Suprapubic skin (tissue), 4 donors: ENCODE results near the gene GREM1. TPM values are rescaled to one million over a fixed set of nuclear protein-coding genes. Genes with fewer than 3 reads are reported as not detected.

ENCODE experiments used
- DNase-seq, 2 donors: peaks; one replicate each; pipeline ENCODE4 v3.0.0-alpha.2; 2019; ENCODE audit warnings: low spot score in 2 of 2
- H3K27ac ChIP-seq: fragments of 200-600 bp; sonication (generic); one replicate; pipeline ENCODE4 v1.5.1; 2019
- H3K27me3 ChIP-seq: fragments of 200-600 bp; sonication (generic); one replicate; pipeline ENCODE4 v1.5.1; 2019
- H3K36me3 ChIP-seq: fragments of 200-600 bp; sonication (generic); one replicate; pipeline ENCODE4 v1.5.1; 2019
- H3K4me1 ChIP-seq: fragments of 200-600 bp; sonication (generic); one replicate; pipeline ENCODE4 v1.5.1; 2019
- H3K4me3 ChIP-seq: fragments of 200-600 bp; sonication (generic); one replicate; pipeline ENCODE4 v1.5.1; 2019; ENCODE audit warnings: mild to moderate bottlenecking
- H3K9me3 ChIP-seq: fragments of 200-600 bp; sonication (generic); one replicate; pipeline ENCODE4 v1.5.1; 2019
- EP300 ChIP-seq: sonication (generic); formaldehyde crosslinking; IDR thresholded peaks from one replicate; pipeline ENCODE4 v1.6.1; 2017; ENCODE audit warnings: antibody characterized with exemption
- POLR2A ChIP-seq, 2 donors: fragments of 450-650 bp; IDR thresholded peaks; one replicate each; pipeline ENCODE4 v1.6.1; 2017; ENCODE audit warnings: antibody characterized with exemption in 2 of 2, mild to moderate bottlenecking in 2 of 2, moderate library complexity in 2 of 2
- POLR2AphosphoS5 ChIP-seq, 3 donors: sonication (generic); formaldehyde crosslinking; IDR thresholded peaks; one replicate each; pipeline ENCODE4 v1.6.1; 2017; ENCODE audit warnings: antibody characterized with exemption in 3 of 3
- WGBS: methylation state at CpG from one replicate; pipeline ENCODE4 v1.1.5; 2018; 5-methylcytosine and 5-hydroxymethylcytosine counted together
- total RNA-seq, 4 donors: library from RNA; depleted of rRNA; stranded (reverse); fragments of >200 nt; gene quantifications; one replicate each; pipeline ENCODE4 v1.1.0, GENCODE V29; 2016
- TF ChIP-seq, protein P1 (sequence below), 2 donors: fragments of 200-600 bp in 1 of 2; fragments of 450-650 bp in 1 of 2; sonication (generic) in 1 of 2; IDR thresholded peaks; one replicate each; pipeline ENCODE4 v1.5.1; 2016 to 2019; ENCODE audit warnings: antibody characterized with exemption in 2 of 2, mild to moderate bottlenecking in 1 of 2, moderate library complexity in 1 of 2

Gene GREM1
- total RNA-seq, 4 donors from 2014 or later = 0.85 to 3.6 (median 1.6) TPM

DNA sequence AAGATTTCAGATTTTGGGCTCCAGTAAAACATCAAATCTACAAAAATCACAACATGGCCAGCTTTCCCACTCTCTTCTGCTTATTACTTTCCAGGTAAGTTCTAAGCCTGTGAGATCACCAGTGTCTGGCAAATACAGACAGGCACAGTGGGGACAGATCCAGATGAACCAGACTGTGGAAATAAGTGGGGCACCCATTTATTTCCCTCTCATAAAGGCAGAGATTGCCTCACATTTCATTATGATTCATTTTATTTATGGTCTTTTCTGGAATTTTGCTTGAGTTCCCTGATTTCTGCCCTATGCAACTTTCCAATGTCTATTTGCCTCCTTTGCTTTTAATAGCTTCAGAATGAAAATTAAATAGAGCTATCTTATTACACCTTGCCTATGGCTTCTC lies 66.8 kb downstream of the GREM1 start:
- H3K9me3 ChIP-seq = no peaks in the 10 kb centered on the region
- DNase-seq = no peak

DNA sequence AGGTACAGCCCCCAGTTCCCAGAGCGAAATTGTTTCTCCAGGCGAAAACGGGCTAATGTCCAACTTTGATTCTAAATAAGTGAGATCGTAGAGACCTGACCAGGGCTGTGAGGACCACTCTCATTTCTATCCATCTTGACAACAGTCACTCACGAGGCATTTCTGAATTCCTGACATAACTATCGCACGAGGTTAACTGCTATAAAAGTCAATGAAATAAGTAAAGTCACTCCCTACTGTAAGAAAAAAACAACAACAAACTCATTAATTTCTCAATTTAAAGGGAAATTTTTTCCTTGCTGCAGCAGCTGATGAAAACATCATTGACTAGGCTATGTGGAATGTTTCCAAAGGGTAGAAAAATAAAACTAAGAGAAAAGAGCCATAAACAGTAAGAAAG lies 69.1 kb downstream of the GREM1 start:
- no peak overlapping the region for H3K4me3 ChIP-seq
- H3K36me3 ChIP-seq = no peaks in the 10 kb centered on the region
- WGBS = 90% methylated on average over 7 of the region's 7 CpGs
- TF ChIP-seq POLR2AphosphoS5 (IDR thresholded peaks at IDR 0.05) = no peak
- TF ChIP-seq EP300 = no peak
- TF ChIP-seq POLR2A (IDR thresholded peaks at IDR 0.05) = no peak
- TF ChIP-seq, protein P1, sequence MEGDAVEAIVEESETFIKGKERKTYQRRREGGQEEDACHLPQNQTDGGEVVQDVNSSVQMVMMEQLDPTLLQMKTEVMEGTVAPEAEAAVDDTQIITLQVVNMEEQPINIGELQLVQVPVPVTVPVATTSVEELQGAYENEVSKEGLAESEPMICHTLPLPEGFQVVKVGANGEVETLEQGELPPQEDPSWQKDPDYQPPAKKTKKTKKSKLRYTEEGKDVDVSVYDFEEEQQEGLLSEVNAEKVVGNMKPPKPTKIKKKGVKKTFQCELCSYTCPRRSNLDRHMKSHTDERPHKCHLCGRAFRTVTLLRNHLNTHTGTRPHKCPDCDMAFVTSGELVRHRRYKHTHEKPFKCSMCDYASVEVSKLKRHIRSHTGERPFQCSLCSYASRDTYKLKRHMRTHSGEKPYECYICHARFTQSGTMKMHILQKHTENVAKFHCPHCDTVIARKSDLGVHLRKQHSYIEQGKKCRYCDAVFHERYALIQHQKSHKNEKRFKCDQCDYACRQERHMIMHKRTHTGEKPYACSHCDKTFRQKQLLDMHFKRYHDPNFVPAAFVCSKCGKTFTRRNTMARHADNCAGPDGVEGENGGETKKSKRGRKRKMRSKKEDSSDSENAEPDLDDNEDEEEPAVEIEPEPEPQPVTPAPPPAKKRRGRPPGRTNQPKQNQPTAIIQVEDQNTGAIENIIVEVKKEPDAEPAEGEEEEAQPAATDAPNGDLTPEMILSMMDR (IDR thresholded peaks at IDR 0.05) = no peak
- no peak overlapping the region for H3K27ac ChIP-seq
- DNase-seq = no peak
- no peaks in the 10 kb centered on the region for H3K27me3 ChIP-seq
- no peaks in the 10 kb centered on the region for H3K4me1 ChIP-seq
- H3K9me3 ChIP-seq = no peaks in the 10 kb centered on the region

More for the DNA sequence above, 66.8 kb downstream of the GREM1 start:
- no peak for TF ChIP-seq EP300
- TF ChIP-seq POLR2AphosphoS5 (IDR thresholded peaks at IDR 0.05) = no peak
- TF ChIP-seq, protein P1 (IDR thresholded peaks at IDR 0.05) = no peak
- TF ChIP-seq POLR2A (IDR thresholded peaks at IDR 0.05) = no peak
- no peak overlapping the region for H3K4me3 ChIP-seq
- no peaks in the 10 kb centered on the region for H3K36me3 ChIP-seq
- H3K27me3 ChIP-seq = no peaks in the 10 kb centered on the region
- H3K27ac ChIP-seq = no peak overlapping the region
- H3K4me1 ChIP-seq = no peaks in the 10 kb centered on the region

DNA sequence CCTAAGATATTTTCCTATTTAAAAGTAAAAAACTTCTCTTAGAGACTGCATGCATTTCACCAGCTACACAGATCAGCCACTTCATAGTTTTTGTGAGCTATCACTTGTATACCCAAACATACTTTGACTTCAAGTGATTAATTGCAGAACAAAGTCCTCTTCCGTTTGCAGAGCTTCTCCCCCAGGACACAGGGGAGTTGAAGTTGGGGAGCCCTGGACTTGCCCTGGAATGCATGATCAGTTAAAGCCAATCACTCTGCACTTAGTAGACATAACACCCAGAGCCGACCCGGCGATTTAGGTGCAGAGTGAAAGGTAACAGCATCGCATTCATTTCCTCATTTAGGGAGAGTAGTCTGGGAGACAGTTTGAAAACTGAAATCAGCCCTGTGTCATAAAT lies 70.1 kb downstream of the GREM1 start:
- Histone ChIP-seq H3K36me3 (no peaks in the 10 kb centered on the region), H3K4me1 (no peaks in the 10 kb centered on the region)

DNA sequence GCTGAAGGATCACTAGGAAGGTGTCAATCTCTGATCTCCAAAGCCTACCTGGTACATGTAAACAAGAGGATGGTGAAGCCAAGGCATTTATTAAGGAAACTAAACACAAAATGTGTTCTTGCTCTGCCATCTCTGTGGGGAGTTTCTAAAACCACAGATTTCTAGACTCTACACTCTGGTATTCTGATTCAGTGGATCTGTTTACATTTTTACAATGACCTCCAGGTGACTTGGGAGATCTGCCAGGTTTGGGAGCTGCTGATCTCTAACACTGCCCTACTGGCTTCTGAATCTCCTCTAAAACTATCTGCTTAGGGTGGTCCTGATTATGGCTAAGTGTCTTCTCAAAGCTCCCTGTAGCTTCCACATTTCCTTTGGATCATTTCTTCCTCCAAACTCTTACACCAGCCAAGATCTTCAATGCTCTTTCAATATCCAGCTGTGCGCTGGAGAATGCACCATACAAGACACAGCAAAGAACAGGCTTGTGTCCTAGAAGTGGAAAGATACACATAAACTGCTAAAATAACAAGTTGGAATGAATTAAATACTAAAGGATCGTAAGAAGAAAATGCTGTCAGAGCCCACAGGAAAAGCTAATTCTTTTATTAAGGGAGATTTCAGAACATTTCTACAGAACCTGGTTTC lies 72.7 kb downstream of the GREM1 start:
- 91% methylated on average over 2 of the region's 2 CpGs for WGBS
- TF ChIP-seq EP300 = no peak
- TF ChIP-seq, protein P1 (IDR thresholded peaks at IDR 0.05) = no peak
- no peak for TF ChIP-seq POLR2AphosphoS5 (IDR thresholded peaks at IDR 0.05)
- no peak for TF ChIP-seq POLR2A (IDR thresholded peaks at IDR 0.05)
- Histone ChIP-seq H3K36me3 (peaks cover 3% of the 10 kb centered on the region), H3K27me3 (no peaks in the 10 kb centered on the region), H3K9me3 (no peaks in the 10 kb centered on the region), H3K4me1 (no peaks in the 10 kb centered on the region), H3K27ac (no peak overlapping the region), H3K4me3 (no peak overlapping the region)
- no peak for DNase-seq

More for the DNA sequence above, 70.1 kb downstream of the GREM1 start:
- 74% methylated on average over 5 of the region's 5 CpGs for WGBS
- DNase-seq = no peak
- no peak for TF ChIP-seq EP300
- no peak for TF ChIP-seq POLR2A (IDR thresholded peaks at IDR 0.05)
- TF ChIP-seq POLR2AphosphoS5 (IDR thresholded peaks at IDR 0.05) = no peak
- TF ChIP-seq, protein P1 (IDR thresholded peaks at IDR 0.05) = no peak
- no peaks in the 10 kb centered on the region for H3K9me3 ChIP-seq
- H3K27me3 ChIP-seq = no peaks in the 10 kb centered on the region
- H3K27ac ChIP-seq = no peak overlapping the region
- H3K4me3 ChIP-seq = no peak overlapping the region

DNA sequence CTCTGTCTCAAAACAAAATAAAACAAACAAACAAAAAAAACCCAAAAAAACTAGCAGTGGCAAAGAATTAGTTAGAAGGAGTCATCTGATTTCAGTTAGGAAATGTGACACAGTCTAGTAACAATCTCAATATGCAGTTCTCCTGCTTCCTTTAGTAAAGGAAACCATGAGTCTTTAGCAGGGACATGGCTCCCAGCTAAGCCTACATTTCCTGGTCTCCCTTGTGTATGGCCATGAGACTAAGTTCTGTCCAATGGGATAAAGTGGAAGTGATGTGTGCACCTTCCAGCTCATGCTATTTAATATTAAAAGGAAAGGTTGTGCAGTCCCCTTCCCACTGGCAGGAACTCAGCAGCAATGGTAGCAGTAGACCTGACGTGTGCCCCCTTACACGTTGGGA lies 74.6 kb downstream of the GREM1 start:
- no peak for DNase-seq
- TF ChIP-seq EP300 = no peak
- no peak for TF ChIP-seq POLR2AphosphoS5 (IDR thresholded peaks at IDR 0.05)
- TF ChIP-seq, protein P1 (IDR thresholded peaks at IDR 0.05) = no peak
- TF ChIP-seq POLR2A (IDR thresholded peaks at IDR 0.05) = no peak
- H3K27ac ChIP-seq = no peak overlapping the region
- WGBS = 89% methylated on average over 2 of the region's 2 CpGs
- H3K36me3 ChIP-seq = peaks cover 3% of the 10 kb centered on the region
- H3K9me3 ChIP-seq = no peaks in the 10 kb centered on the region
- no peaks in the 10 kb centered on the region for H3K27me3 ChIP-seq
- no peak overlapping the region for H3K4me3 ChIP-seq
- no peaks in the 10 kb centered on the region for H3K4me1 ChIP-seq

Other genes starting within 250 kb of the GREM1 start
- gene GOLGA8N, start 124.5 kb upstream of the GREM1 start, total RNA-seq = 10 to 100 TPM in 1 of 4 donors, 1 to 10 TPM in 3; 3.0 to 23.3 (median 5.2) TPM
- 1 to 10 TPM; 5.8 to 7.5 (median 6.9) TPM for gene ARHGAP11A, start 102.5 kb upstream of the GREM1 start, total RNA-seq
- gene SCG5, start 76.3 kb upstream of the GREM1 start, total RNA-seq = not detected